NK-92 (cell line): ENCODE results near the gene COTL1.
"Not testable (repeated sequence)": the region's sequence is repeated elsewhere in the genome, so short reads cannot be mapped to it uniquely, and the experiment has no call there.

Experiments
- DNase-seq: peaks from one replicate; lab custom pipeline; 2025; ENCODE audit not compliant: unreplicated experiment; lab: John Stamatoyannopoulos, UW

Gene COTL1

DNA sequence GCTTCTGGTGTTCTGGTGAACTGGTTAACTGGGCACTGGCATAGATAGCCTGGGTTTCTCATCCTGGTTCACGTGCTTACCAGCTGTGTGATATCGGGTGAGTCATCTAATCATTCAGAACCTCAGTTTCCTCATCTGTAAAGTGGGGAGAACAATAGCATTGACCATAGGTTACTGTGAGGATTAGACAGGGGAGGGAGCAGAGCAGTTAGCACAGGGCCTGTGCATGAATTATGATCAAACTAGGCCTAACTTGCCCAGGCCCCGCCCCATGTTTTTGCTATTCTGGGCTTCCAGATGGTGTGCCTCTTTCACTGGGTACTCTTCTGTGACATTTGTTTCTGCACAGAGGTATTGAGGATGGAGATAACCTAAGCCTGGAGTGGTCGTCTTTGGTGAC lies 25.8 kb upstream of the COTL1 start:
- no peak for DNase-seq

DNA sequence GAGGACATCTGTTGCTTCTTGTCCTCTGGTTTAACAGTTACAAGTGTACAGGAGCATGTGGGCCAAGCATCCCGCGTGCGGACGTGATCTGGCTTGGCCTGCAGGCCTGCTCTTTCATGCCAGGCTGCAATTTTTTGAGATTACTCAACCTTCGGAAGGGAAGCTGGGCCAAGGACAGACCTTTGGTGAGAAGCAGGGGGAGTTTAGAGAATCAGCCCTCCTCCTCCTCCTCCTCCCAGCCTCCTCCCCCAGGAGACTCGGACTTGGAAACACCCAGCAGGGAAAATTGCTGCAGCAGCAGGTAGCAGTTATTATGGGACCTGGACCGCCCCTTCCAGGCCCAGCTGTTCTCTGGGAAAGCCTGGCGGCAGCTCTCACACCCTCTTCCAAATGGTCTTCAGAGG lies 25.3 kb upstream of the COTL1 start:
- DNase-seq = no peak

DNA sequence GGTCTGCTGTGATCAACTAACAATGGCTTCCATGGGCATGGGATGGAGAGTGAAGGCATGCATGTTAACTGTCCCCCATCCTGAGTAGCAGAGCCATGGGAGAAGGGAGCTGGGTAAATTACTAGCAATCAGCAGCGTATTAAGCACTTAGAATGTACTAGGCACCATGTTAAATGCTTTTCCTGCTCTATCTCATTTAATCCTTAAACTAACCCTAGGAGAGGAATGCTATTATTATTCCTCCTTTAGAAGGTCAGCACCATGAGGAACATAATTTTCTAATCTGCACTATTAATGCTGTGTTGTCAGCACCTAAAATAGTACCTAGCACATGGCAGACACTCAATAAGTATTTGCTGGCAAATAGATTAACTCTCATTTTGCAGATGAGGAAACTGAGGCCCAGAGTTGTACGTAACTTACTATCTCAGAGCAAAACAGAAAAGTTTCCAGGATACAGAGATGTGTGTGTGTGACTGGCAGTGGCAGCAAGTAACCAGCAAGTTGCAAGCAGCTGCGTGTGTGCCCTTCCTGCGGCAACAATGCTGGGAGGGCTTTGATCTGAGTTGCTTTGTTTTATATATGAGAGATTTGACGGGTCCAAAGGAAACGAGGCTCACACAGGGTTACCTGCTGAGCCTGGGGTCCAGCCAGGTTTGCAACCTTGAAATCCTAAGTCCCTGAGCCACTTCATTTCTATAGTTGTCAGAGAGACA lies 23.9 kb upstream of the COTL1 start:
- no peak for DNase-seq

- DNase-seq = no peak
Observed at GRCh38 chr16:84640145-84640544, 22.3 kb upstream of the COTL1 start.

DNA sequence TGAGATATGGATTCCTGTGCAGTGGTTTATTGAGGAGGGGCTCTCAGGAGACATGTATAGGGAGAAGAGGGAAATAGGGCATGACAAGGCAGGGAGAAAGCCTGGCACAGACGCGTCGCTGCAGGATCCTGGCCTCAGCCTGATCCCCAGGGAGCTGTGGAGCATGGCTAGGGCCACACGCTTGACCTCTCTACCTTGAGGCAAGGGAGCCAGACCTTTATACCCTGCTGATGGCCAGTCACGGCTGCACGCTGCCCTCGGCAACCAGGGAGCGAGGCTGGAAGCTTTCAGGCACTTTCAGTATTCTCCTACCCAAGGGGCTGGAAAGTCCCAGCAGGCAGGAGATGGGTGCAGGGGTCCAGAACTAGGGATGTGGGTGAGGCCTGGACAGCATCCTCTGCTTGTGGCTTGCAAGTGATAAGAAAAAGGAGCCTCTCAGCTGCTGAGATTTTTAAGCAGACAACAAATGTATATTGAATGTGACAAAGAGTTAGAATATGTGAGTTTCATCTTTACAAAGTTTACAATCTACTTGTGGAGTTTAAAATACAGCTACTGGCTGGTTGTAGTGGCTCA lies 20.4 kb upstream of the COTL1 start:
- DNase-seq = no peak

- no peak for DNase-seq
Observed at GRCh38 chr16:84637709-84638108, 19.8 kb upstream of the COTL1 start.

GRCh38 chr16:84635702-84636101 lies 17.8 kb upstream of the COTL1 start:
- no peak for DNase-seq

DNA sequence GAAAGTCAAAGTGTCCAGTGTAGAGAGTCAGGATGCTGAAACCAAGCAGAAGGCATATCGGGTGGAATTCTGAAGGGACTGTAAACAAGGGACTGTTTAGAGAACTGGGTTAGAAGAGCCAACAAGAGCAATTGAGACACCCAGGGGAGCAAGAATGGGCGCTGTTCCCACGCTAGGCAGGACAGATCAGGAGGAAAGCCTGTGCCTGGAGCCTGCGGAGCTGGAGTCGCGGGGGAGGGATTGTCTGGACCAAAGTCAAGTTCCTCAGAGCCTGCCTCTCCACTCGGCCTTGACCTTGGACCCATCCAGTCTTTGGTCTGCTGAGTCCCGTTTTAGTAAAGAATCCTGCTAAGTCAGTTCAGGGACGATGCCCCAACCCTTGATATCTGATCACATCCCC lies 15.7 kb upstream of the COTL1 start:
- no peak for DNase-seq

DNA sequence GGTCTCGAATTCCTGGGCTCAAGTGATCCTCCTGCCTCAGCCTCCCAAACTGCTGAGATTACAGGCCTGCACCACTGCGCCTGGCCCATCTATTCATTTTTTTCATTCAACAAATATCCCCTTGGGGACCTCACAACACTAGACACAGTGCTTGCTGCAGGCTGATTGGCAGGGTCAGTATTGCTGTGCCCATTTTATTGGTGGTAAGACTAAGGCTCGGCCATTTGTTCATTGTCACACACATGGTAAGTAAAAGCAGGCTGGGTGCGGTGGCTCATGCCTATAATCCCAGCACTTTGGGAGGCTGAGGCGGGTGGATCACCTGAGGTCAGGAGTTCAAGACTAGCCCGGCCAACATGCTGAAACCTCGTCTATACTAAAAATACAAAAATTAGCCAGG lies 15.0 kb upstream of the COTL1 start:
- not testable (repeated sequence) for DNase-seq

- DNase-seq = no peak
Observed at GRCh38 chr16:84631886-84632285, 14.0 kb upstream of the COTL1 start.

- DNase-seq = no peak
Observed at GRCh38 chr16:84631153-84631466, 13.2 kb upstream of the COTL1 start.

GRCh38 chr16:84630446-84631152 lies 12.7 kb upstream of the COTL1 start:
- no peak for DNase-seq

DNA sequence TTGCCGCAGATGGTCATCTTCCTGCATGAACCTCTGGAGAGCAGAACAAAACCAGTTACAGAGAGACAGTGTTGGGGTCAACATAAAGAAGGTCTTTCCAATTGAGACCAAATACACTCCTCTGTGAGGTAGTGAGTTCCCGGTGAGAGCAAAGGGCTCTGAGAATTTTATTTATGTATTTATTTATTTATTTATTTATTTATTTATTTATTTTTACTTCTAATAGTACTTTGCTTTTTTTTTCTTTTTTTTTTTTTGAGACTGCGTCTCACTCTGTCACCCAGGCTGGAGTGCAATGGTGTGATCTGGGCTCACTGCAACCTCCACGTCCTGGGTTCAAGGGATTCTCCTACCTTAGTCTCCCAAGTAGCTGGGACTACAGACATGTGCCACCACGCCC lies 12.1 kb upstream of the COTL1 start:
- no peak for DNase-seq

GRCh38 chr16:84629580-84629979 lies 11.7 kb upstream of the COTL1 start:
- DNase-seq = no peak

- no peak for DNase-seq
Observed at GRCh38 chr16:84628226-84628731, 10.4 kb upstream of the COTL1 start.

DNA sequence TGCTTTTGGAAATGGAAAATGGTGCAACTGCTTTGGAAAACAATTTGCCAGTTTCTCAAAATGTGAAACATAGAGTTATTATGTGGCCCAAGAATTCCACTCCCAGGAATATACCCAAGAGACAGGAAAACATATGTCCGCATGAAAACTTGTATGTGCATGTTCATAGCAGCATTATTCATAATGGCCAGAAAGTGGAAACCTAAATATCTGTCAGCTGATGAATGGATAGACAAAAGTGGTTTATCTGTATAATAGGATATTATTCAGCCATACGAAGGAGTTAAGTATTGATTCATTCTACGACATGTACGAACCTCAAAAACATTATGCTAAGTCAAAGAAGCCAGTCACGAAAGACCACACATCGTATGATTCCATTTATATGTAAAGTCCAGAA lies 7.7 kb upstream of the COTL1 start:
- DNase-seq = no peak

DNA sequence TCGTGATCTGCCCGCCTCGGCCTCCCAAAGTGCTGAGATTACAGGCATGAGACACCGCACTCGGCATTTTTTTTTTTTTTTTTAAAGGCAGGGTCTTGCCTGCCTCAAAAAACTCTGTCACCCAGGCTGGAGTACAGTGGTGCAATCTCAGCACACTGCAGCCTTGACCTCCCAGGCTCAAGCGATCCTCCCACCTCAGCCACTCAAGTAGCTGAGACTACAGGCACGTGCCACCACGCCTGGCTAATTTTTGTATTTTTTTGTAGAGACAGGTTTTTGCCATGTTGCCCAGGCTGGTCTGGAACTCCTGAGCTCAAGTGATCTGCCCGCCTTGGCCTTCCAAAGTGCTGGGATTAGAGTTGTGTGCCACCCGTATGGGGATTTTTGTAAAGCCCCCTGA lies 3.0 kb upstream of the COTL1 start:
- not testable (repeated sequence) for DNase-seq

DNA sequence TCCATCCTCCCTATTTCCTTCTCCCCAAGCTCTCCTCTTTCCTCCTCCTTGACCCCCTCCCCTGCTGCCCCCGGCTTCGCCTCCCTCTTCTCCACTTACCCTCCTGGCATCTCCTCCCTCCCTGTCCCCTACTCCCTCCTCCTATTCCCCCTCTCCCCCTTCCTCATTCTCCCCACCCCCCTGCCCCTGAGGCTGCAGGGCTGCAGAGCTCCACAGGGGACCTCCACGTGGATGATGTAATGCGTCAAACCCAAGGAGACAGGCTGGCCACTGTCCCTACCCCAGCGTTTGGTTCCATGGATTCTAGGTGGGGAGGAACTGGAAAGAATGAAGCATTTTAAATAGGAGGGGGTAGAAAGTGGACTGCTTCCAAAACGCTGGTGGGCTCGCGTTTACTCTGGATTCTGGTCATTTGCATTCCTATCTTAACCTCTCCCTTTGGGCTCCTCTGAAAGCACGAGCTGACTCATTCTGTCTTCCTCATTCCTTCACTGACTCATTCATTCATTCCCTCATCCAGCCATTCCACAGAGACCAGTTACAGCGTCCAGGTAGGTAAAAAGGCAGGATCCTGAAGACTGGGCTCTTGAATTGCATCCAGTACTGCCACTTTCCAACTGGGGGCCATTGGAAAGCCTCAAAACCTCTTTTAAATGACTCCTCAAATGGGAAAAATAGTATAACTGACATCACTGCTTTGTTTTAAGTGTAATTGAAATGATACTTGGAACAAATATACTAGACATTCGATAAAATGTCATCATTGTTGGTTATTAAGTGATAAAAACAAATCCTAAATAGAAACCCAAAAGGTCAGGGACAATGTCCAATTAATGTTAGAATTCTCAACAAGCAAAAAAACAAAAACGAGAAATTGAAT lies 943 bp upstream of the COTL1 start:
- DNase-seq = no peak

- no peak for DNase-seq
Observed at GRCh38 chr16:84617041-84617790, 662 bp downstream of the COTL1 start.

DNA sequence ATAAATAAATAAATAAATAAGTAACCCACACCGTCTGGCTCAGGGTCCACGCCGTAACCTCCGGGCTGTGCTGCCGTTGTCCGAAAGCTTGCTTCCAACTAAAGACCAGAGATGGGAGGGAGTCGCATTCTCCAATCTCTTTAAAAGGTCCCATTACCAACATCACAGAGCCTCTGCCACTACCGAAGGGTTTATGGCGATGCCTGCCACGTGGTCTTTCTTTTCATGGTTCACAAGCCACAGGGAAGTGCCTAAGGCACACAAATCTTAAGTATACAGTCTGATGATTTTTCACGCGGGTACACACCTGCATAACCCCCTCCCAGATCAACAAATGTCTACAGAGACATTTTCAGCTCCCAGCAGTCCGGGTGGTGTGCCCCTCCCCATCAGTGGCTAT lies 1.4 kb downstream of the COTL1 start:
- DNase-seq = no peak
